ENCODE data around the gene ONECUT3. TPM values are rescaled to one million over a fixed set of nuclear protein-coding genes. Genes with fewer than 3 reads are reported as not detected.
A peak's percentile ranks its signal among the peaks of the same experiment; 100 is the strongest.

ONECUT3 gene
- total and polyA plus RNA-seq, 9 of the 15 experiments (the other 6 are each of a cell fraction or from before 2014, with no cell fraction given): not detected

DNA sequence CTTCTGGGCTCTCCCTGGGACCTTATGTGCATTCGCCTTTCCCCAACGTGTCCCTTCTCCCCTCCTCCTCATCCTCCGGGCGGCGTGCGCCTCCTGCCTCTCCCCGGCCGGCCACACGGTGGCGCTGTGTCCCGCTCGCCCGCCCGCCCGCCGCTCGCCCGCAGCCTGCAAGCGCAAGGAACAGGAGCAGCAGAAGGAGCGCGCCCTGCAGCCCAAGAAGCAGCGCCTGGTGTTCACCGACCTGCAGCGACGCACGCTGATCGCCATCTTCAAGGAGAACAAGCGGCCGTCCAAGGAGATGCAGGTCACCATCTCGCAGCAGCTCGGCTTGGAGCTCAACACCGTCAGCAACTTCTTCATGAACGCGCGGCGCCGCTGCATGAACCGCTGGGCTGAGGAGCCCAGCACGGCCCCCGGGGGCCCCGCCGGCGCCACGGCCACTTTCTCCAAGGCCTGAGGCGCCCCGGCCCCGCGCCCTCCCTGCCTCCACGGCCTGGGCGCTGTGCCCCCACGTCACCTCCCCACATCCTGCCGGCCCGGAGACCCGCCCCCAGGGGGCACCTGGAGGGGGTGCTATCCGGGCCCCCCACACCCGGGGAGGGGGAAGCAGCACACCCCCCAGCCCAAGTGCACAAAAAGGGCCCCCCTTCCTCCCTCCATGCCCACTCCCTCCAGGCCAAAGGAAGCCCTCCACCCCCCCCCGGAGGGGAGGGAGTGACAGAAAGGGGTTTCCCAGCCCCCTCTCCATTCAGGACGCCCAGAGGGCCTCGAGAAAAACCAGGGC, 21.9 kb downstream of the ONECUT3 start (continued):
- TF ChIP-seq, protein P1, sequence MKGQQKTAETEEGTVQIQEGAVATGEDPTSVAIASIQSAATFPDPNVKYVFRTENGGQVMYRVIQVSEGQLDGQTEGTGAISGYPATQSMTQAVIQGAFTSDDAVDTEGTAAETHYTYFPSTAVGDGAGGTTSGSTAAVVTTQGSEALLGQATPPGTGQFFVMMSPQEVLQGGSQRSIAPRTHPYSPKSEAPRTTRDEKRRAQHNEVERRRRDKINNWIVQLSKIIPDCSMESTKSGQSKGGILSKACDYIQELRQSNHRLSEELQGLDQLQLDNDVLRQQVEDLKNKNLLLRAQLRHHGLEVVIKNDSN (CRISPR knock-in tag; IDR thresholded peaks at IDR 0.05): peak; percentile 32; the same call in 1 of the 2 replicates
- TF ChIP-seq SMAD4 (CRISPR knock-in tag; conservative IDR thresholded peaks at IDR 0.05) (peak; percentile 32; the same call in 1 of the 2 replicates), TCF7 (IDR thresholded peaks at IDR 0.05; ENCODE audit: borderline replicate concordance) (0 out of 2 replicates have a peak, but pooled peaks have one; percentile 41), RAD21 (CRISPR knock-in tag; conservative IDR thresholded peaks at IDR 0.05 in 1 of 2, IDR thresholded peaks at IDR 0.05 in 1 of 2) (peak; percentile 30 to 81; a peak in 3 of 4 replicates), TCF3 (CRISPR knock-in tag; IDR thresholded peaks at IDR 0.05) (0 out of 2 replicates have a peak, but pooled peaks have one; percentile 10), MAFF (IDR thresholded peaks at IDR 0.05; ENCODE audit: low read length) (no peak), IFI16 (CRISPR knock-in tag; IDR thresholded peaks at IDR 0.05) (no peak), PHF20 (IDR thresholded peaks at IDR 0.05; ENCODE audit: partially characterized antibody) (peak; percentile 42), CTBP1 (IDR thresholded peaks at IDR 0.05; ENCODE audit: borderline replicate concordance) (peak; percentile 59), EHMT2 (IDR thresholded peaks at IDR 0.05) (no peak), SRSF7 (optimal IDR thresholded peaks at IDR 0.05; ENCODE audit: low read depth, low read length) (no peak), MNT (conservative IDR thresholded peaks at IDR 0.05) (peak in 1 of 2 experiments; percentile 55; a peak in 3 of 4 replicates)
- TF ChIP-seq, protein P2, sequence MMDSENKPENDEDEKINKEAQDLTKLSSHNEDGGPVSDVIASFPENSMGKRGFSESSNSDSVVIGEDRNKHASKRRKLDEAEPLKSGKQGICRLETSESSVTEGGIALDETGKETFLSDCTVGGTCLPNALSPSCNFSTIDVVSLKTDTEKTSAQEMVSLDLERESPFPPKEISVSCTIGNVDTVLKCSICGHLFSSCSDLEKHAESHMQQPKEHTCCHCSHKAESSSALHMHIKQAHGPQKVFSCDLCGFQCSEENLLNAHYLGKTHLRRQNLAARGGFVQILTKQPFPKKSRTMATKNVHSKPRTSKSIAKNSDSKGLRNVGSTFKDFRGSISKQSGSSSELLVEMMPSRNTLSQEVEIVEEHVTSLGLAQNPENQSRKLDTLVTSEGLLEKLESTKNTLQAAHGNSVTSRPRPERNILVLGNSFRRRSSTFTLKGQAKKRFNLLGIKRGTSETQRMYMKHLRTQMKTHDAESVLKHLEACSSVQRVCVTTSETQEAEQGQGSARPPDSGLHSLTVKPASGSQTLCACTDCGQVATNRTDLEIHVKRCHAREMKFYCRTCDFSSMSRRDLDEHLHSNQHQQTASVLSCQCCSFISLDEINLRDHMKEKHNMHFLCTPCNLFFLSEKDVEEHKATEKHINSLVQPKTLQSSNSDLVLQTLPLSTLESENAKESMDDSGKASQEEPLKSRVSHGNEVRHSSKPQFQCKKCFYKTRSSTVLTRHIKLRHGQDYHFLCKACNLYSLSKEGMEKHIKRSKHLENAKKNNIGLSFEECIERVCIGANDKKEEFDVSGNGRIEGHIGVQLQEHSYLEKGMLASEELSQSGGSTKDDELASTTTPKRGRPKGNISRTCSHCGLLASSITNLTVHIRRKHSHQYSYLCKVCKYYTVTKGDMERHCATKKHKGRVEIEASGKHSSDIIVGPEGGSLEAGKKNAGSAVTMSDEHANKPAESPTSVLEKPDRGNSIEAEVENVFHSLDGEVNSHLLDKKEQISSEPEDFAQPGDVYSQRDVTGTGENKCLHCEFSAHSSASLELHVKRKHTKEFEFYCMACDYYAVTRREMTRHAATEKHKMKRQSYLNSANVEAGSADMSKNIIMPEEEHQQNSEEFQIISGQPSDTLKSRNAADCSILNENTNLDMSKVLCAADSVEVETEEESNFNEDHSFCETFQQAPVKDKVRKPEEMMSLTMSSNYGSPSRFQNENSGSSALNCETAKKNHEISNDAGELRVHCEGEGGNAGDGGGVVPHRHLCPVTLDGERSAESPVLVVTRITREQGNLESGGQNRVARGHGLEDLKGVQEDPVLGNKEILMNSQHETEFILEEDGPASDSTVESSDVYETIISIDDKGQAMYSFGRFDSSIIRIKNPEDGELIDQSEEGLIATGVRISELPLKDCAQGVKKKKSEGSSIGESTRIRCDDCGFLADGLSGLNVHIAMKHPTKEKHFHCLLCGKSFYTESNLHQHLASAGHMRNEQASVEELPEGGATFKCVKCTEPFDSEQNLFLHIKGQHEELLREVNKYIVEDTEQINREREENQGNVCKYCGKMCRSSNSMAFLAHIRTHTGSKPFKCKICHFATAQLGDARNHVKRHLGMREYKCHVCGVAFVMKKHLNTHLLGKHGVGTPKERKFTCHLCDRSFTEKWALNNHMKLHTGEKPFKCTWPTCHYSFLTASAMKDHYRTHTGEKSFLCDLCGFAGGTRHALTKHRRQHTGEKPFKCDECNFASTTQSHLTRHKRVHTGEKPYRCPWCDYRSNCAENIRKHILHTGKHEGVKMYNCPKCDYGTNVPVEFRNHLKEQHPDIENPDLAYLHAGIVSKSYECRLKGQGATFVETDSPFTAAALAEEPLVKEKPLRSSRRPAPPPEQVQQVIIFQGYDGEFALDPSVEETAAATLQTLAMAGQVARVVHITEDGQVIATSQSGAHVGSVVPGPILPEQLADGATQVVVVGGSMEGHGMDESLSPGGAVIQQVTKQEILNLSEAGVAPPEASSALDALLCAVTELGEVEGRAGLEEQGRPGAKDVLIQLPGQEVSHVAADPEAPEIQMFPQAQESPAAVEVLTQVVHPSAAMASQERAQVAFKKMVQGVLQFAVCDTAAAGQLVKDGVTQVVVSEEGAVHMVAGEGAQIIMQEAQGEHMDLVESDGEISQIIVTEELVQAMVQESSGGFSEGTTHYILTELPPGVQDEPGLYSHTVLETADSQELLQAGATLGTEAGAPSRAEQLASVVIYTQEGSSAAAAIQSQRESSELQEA (IDR thresholded peaks at IDR 0.05; ENCODE audit: low read depth): no peak
- TF ChIP-seq, protein P3, sequence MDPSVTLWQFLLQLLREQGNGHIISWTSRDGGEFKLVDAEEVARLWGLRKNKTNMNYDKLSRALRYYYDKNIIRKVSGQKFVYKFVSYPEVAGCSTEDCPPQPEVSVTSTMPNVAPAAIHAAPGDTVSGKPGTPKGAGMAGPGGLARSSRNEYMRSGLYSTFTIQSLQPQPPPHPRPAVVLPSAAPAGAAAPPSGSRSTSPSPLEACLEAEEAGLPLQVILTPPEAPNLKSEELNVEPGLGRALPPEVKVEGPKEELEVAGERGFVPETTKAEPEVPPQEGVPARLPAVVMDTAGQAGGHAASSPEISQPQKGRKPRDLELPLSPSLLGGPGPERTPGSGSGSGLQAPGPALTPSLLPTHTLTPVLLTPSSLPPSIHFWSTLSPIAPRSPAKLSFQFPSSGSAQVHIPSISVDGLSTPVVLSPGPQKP (CRISPR knock-in tag; IDR thresholded peaks at IDR 0.05): no peak
- TF ChIP-seq, protein P4, sequence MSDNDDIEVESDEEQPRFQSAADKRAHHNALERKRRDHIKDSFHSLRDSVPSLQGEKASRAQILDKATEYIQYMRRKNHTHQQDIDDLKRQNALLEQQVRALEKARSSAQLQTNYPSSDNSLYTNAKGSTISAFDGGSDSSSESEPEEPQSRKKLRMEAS (CRISPR knock-in tag; IDR thresholded peaks at IDR 0.05): peak; percentile 68
